ENCODE results near the gene BTLA.
"Not testable (repeated sequence)": the region's sequence is repeated elsewhere in the genome, so short reads cannot be mapped to it uniquely, and the experiment has no call there.

The BTLA gene

GRCh38 chr3:112489674-112490479 is 9.4 kb downstream of the BTLA start:
- no peak for DNase-seq

GRCh38 chr3:112486811-112487505 is 12.3 kb downstream of the BTLA start:
- no peak for DNase-seq

- no peak for DNase-seq
These were observed 14.9 kb downstream of the BTLA start for GRCh38 chr3:112484352-112484751.

- no peak for DNase-seq
These were observed 16.6 kb downstream of the BTLA start for GRCh38 chr3:112482675-112483074.

- no peak for DNase-seq
These were observed 18.0 kb downstream of the BTLA start for GRCh38 chr3:112481302-112481721.

GRCh38 chr3:112477891-112478290 is 21.4 kb downstream of the BTLA start:
- no peak for DNase-seq

- DNase-seq = no peak
These were observed 22.9 kb downstream of the BTLA start for GRCh38 chr3:112476346-112476745.

- no peak for DNase-seq
These were observed 24.5 kb downstream of the BTLA start for GRCh38 chr3:112474796-112475195.

- no peak for DNase-seq
These were observed 26.6 kb downstream of the BTLA start for GRCh38 chr3:112472691-112473090.

- no peak for DNase-seq
These were observed 27.5 kb downstream of the BTLA start for GRCh38 chr3:112471596-112472325.

GRCh38 chr3:112470788-112471187 is 28.5 kb downstream of the BTLA start:
- DNase-seq = no peak

- no peak for DNase-seq
These were observed 29.6 kb downstream of the BTLA start for GRCh38 chr3:112469671-112470070.

- DNase-seq = no peak
These were observed 31.7 kb downstream of the BTLA start for GRCh38 chr3:112467539-112467938.

- no peak for DNase-seq
These were observed 33.3 kb downstream of the BTLA start for GRCh38 chr3:112466020-112466419.

GRCh38 chr3:112464264-112464663 is 35.0 kb downstream of the BTLA start:
- no peak for DNase-seq

GRCh38 chr3:112463250-112463649 is 36.0 kb downstream of the BTLA start:
- DNase-seq = no peak

- DNase-seq = not testable (repeated sequence)
These were observed 37.5 kb downstream of the BTLA start for GRCh38 chr3:112461787-112462186.

- DNase-seq = no peak
These were observed 38.6 kb downstream of the BTLA start for GRCh38 chr3:112460519-112461195.

- DNase-seq = no peak
These were observed 39.5 kb downstream of the BTLA start for GRCh38 chr3:112459750-112460149.

- no peak for DNase-seq
These were observed 43.1 kb downstream of the BTLA start for GRCh38 chr3:112456147-112456546.

- no peak for DNase-seq
These were observed 50.3 kb downstream of the BTLA start for GRCh38 chr3:112448939-112449338.

- peak; percentile 92 for DNase-seq
These were observed 52.9 kb downstream of the BTLA start for GRCh38 chr3:112446343-112446742.

- DNase-seq = no peak
These were observed 53.4 kb downstream of the BTLA start for GRCh38 chr3:112445839-112446238.

Data from NCI-H2171 (cell line).